GM21737 (cell line): ENCODE data around the gene RASGRF2.

ENCODE experiments used
- ATAC-seq: cut with Tn5 transposase; IDR thresholded peaks from one replicate; pipeline ENCODE4 v1.9.1; 2021; ENCODE audit warnings: mild to moderate bottlenecking, moderate library complexity; ENCODE audit not compliant: unreplicated experiment

Gene RASGRF2

DNA sequence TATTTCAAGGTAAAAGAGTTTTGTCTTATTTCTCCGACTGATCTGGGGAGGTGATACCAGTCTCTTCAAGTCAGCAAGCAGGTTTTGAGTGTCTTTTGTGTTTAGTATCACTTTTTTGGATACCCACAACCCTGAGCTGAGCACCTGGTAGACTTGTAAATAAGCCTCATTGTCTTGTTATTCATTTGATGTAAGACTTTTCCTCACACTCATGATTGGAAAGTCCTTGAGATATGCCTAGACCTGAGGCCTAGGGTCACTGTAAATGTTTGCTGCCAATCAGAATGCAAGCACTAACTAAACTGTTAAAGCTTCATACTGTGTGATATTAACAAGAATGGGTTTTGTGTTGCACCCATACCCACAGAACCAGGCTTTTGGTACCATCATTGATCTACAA, 172.2 kb downstream of the RASGRF2 start:
- ATAC-seq, result no peak

DNA sequence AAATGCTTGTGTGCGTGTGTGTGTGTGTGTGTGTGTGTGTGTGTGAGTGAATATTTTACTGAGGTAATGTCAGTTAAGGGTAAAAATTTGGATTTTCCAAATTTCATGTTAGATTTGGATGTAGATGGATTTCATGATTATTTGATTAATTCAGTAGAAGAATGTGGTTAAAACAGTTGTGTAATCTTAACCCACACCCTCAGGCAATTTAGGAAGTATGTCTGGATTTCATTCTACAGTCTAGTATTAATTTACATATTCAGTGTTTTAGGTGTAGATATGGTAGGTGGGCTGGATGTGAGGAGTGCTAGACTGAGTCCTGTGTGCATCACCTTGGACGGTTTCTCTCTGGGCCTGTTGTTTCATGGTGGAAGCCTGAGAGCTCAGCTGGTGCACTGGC, 173.9 kb downstream of the RASGRF2 start:
- no peak for ATAC-seq

GRCh38 chr5:81134566-81134965, 174.4 kb downstream of the RASGRF2 start:
- no peak for ATAC-seq

- no peak for ATAC-seq
Observed at GRCh38 chr5:81136557-81136956, 176.4 kb downstream of the RASGRF2 start.

GRCh38 chr5:81137833-81138232, 177.7 kb downstream of the RASGRF2 start:
- no peak for ATAC-seq

DNA sequence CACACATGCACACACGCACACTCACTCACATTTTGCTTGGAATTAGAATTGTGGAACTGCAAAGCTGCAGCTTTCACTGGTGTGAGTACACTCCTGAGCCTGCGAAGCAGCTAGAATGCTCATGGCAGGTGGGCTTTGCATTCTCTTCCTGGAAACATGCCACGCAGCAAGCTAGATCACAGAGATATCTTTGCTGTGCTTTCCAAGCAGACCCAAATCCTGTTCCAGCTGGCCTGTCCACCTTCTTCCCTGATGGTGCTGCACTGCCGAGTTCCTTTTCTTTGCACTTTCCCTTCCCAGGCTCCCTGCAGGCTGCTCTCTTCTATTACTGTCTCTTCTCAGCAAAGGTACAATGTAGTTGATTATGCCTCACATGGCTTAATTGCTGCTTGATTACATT, 180.3 kb downstream of the RASGRF2 start:
- no peak for ATAC-seq

GRCh38 chr5:81140943-81141342, 180.8 kb downstream of the RASGRF2 start:
- ATAC-seq, result no peak

GRCh38 chr5:81142108-81142507, 181.9 kb downstream of the RASGRF2 start:
- ATAC-seq, result no peak

DNA sequence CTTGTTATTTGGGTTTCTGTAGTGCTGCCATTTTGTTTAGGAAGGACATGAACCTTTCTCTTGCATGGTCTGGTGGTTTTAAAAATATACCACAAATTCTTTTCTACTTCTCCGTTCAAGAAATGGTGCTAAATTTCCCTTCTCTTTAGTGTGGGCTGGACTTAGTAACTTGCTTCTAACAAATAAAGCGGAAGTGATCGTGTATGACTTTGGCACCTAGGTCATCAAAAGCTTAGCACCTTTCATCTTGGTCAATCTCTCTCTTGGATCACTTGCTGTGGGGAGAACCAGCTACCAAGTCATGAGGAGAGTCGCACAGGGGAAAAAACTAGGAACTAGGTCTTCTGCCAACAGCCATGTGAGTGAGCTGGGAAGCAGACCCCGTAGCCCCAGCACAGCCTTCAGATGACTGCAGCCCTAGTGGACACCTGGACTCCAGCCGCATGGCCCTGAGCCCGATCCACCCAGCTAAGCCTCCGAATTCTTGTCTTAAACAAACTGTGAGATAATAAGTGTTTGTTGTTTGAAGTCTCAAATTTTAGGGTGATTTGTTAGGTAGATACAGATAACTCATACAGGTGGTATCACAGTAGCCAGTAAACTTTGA, 185.3 kb downstream of the RASGRF2 start:
- no peak for ATAC-seq

- ATAC-seq, result no peak
Observed at GRCh38 chr5:81146031-81146430, 185.9 kb downstream of the RASGRF2 start.

DNA sequence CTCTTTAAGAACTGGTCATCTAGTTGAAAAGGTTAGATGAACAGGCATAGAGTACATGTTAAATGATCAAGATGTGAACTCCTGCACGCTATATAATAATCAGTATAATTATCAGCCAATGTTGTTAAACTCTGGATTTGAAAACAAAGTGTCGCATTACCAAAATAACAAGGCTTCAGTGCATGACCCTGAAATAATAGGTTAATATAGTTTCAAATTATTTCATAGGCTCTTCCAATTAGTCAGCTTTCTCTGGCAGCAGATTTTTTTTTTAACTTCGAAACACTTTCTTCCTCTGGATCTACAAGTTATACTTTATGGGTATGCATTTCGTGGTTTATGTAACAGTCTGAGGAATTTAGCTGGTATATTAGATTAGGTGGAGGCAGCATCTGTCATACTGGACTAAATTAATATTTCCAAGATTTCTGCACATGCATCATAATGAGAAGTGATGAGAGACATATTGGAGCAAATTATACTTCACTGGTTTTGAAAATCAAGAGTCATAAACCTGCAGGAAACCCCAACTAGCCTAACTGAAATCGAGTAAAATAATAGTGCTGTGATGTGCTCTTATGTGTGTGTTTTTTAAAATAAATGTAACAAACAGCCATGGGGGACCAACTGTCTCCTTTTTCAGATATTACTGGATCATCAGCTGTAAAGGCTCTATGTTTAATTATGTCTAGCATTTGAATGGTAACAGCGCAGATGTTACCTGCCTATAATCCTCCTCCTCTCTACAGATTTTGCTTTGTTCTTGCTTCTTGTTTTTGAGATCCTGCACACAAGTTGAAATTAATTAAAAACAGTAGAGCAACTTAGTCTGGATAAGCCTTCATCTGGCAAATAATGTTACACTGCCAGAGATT, 187.1 kb downstream of the RASGRF2 start:
- ATAC-seq, result no peak

- ATAC-seq, result no peak
Observed at GRCh38 chr5:81147886-81148571, 187.9 kb downstream of the RASGRF2 start.

- no peak for ATAC-seq
Observed at GRCh38 chr5:81151546-81151945, 191.4 kb downstream of the RASGRF2 start.

DNA sequence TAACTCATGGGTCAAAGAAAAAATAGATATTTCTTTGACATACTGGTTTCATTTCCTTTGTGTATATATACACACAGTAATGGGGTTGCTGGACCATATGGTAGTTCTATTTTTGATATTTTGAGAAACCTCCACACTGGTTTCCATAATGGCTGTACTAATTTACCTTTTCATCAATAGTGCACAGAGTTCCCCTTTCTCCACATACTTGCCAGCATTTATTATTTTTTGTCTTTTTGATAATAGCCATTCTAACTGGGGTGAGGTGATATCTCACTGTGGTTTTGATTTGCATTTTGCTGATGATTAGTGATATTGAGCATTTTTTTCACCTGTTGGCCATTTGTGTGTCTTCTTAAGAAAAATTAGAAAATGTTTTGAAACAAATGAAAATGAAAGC, 194.6 kb downstream of the RASGRF2 start:
- peak; percentile 72 for ATAC-seq

DNA sequence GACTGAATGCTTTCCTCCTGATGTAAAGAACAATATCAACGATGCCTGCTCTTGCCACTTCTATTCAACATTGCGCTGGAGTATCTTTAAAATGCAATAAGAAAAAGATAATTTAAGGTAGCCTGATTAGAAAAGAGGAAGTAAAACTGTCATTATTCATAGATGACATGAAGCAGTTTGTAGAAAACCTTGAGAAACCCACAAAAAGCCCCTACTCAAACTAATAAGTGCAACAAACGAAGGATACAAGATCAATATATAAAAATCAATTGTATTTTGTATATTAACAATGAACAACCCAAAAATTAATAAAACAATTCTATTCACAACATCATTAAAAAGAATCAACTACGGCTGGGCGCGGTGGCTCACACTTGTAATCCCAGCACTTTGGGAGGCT, 196.6 kb downstream of the RASGRF2 start:
- no peak for ATAC-seq

GRCh38 chr5:81161012-81161601, 200.9 kb downstream of the RASGRF2 start:
- ATAC-seq, result peak; percentile 70

GRCh38 chr5:81162501-81162900, 202.3 kb downstream of the RASGRF2 start:
- no peak for ATAC-seq

DNA sequence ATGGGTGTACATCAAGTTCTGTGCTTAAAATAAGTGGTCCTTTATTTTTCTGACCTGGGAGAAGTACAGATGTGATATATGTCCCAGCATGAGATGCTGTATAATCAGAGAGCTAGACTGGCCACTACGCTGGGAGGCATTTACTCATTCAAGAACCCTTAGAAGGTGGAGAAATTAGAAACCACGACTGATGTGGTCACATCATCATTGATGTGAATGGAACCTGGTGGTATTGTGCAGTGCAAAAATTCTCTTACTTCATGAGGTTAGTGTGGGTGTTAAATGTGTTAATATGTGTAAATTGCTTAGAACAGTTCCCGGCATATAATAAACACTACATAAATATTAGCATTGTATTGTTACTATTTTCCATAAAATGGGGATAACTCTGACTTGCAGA, 203.5 kb downstream of the RASGRF2 start:
- ATAC-seq, result no peak

DNA sequence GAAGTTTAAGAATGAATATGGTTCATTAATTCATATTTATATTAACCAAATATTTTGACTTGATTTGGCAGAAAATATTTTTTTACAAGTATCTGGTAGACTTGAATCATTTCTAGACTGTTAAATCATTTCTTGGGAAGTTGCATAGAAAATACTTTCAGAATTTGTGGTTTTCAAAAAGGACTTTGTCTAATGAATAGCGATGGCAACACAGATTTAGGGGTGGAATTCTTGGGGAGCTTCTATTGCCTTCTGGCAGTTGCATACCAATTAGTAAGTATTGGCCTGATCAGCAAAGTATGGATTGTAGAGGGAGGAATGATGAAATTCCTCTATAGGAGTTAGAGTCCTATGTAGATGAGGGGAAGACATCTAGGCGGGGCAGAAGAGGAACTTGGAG, 204.3 kb downstream of the RASGRF2 start:
- no peak for ATAC-seq

- no peak for ATAC-seq
Observed at GRCh38 chr5:81164936-81165335, 204.8 kb downstream of the RASGRF2 start.

GRCh38 chr5:81165493-81166119, 205.4 kb downstream of the RASGRF2 start:
- ATAC-seq, result peak; percentile 75
